Tibial nerve (tissue), 4 donors: ENCODE results near the gene GPR87. TPM values are rescaled to one million over a fixed set of nuclear protein-coding genes. Genes with fewer than 3 reads are reported as not detected.

Experiments
- DNase-seq, 2 donors: peaks; one replicate each; pipeline ENCODE4 v3.0.0-alpha.2; 2019; ENCODE audit warnings: low spot score in 2 of 2
- H3K27ac ChIP-seq, 4 donors: fragments of 200-600 bp; sonication (generic) in 3 of 4; one replicate each; pipeline ENCODE4 v1.5.1; 2017 to 2019; ENCODE audit warnings: mild to moderate bottlenecking in 1 of 4
- H3K27me3 ChIP-seq, 2 donors: fragments of 200-600 bp; sonication (generic) in 1 of 2; one replicate each; pipeline versions ENCODE4 v1.5.1 to v1.6.0; 2017 to 2019
- H3K36me3 ChIP-seq, 3 donors: fragments of 200-600 bp; sonication (generic); one replicate each; pipeline ENCODE4 v1.5.1; 2018 to 2019
- H3K4me1 ChIP-seq, 4 donors: fragments of 200-600 bp; sonication (generic) in 3 of 4; one replicate each; pipeline ENCODE4 v1.5.1; 2017 to 2019
- H3K4me3 ChIP-seq, 4 donors: fragments of 200-600 bp; sonication (generic) in 3 of 4; one replicate each; pipeline ENCODE4 v1.5.1; 2017 to 2019; ENCODE audit warnings: mild to moderate bottlenecking in 1 of 4, moderate library complexity in 1 of 4
- H3K9me3 ChIP-seq, 4 donors: fragments of 200-600 bp; sonication (generic) in 3 of 4; one replicate each; pipeline ENCODE4 v1.5.1; 2017 to 2019
- CTCF ChIP-seq, 5 experiments: fragments of 200-600 bp in 3 of 5; fragments of 450-650 bp in 2 of 5; sonication (generic) in 3 of 5; IDR thresholded peaks; one replicate each; pipeline ENCODE4 v1.5.1; 2016 to 2019; ENCODE audit warnings: antibody characterized with exemption in 5 of 5, mild to moderate bottlenecking in 3 of 5, moderate library complexity in 2 of 5
- EP300 ChIP-seq, 2 donors: sonication (generic); formaldehyde crosslinking; IDR thresholded peaks; one replicate each; pipeline ENCODE4 v1.6.1; 2017; ENCODE audit warnings: antibody characterized with exemption in 2 of 2, mild to moderate bottlenecking in 1 of 2
- POLR2A ChIP-seq, 2 donors: fragments of 450-650 bp; IDR thresholded peaks; one replicate each; pipeline ENCODE4 v1.6.1; 2017; ENCODE audit warnings: antibody characterized with exemption in 2 of 2, mild to moderate bottlenecking in 2 of 2, moderate library complexity in 2 of 2
- WGBS, 2 donors: methylation state at CpG; one replicate each; pipeline ENCODE4 v1.1.5; 2018; 5-methylcytosine and 5-hydroxymethylcytosine counted together
- total RNA-seq, 4 donors: library from RNA; depleted of rRNA; stranded (reverse); fragments of >200 nt; gene quantifications; one replicate each; pipeline ENCODE4 v1.1.0, GENCODE V29; 2016

The GPR87 gene
- not detected for total RNA-seq

- Histone ChIP-seq H3K4me3 (no peak within 1 kb of the TSS), H3K36me3 (no peaks in the 10 kb centered on the region), H3K27me3 (no peaks in the 10 kb centered on the region), H3K4me1 (no peaks in the 10 kb centered on the region), H3K9me3 (peaks cover 0 to 6% (median 0%) of the 10 kb centered on the region in 4 donors), H3K27ac (no peak within 1 kb of the TSS)
- WGBS, 2 donors, result 83 to 84% methylated on average over 7 of the region's 7 CpGs
- no peak for DNase-seq
- TF ChIP-seq CTCF (IDR thresholded peaks at IDR 0.05), result no peak
- no peak for TF ChIP-seq EP300 (IDR thresholded peaks at IDR 0.05)
- no peak for TF ChIP-seq POLR2A (IDR thresholded peaks at IDR 0.05)
These were observed at the start of gene GPR87 for GRCh38 chr3:151316267-151316991. GPR87 (minus strand) TSS chr3:151316820; CDS start chr3:151300100, 16,720 bp downstream.

GRCh38 chr3:151362751-151363174, 46.1 kb upstream of the GPR87 start:
- TF ChIP-seq EP300 (IDR thresholded peaks at IDR 0.05) (no peak), CTCF (IDR thresholded peaks at IDR 0.05) (no peak), POLR2A (IDR thresholded peaks at IDR 0.05) (no peak)
- no peaks in the 10 kb centered on the region for H3K27me3 ChIP-seq
- H3K4me1 ChIP-seq, result peaks cover 0 to 11% (median 4%) of the 10 kb centered on the region in 4 donors
- no peaks in the 10 kb centered on the region for H3K36me3 ChIP-seq
- no peak overlapping the region for H3K4me3 ChIP-seq
- no peaks in the 10 kb centered on the region for H3K9me3 ChIP-seq
- WGBS, 2 donors, result 37 to 40% methylated on average over 3 of the region's 3 CpGs
- peak overlapping the region in 1 of 4 donors; percentile 37 for H3K27ac ChIP-seq
- no peak for DNase-seq

- Histone ChIP-seq H3K27me3 (no peaks in the 10 kb centered on the region), H3K4me1 (peaks cover 0 to 16% (median 0%) of the 10 kb centered on the region in 4 donors), H3K9me3 (no peaks in the 10 kb centered on the region), H3K36me3 (no peaks in the 10 kb centered on the region), H3K27ac (no peak overlapping the region), H3K4me3 (no peak overlapping the region)
- no peak for DNase-seq
- no peak for TF ChIP-seq POLR2A (IDR thresholded peaks at IDR 0.05)
- no peak for TF ChIP-seq CTCF (IDR thresholded peaks at IDR 0.05)
- TF ChIP-seq EP300 (IDR thresholded peaks at IDR 0.05), result no peak
- 23 to 29% methylated on average over 2 of the region's 2 CpGs for WGBS, 2 donors
These were observed 40.8 kb upstream of the GPR87 start for GRCh38 chr3:151357463-151357850.

GRCh38 chr3:151356794-151357462, 40.3 kb upstream of the GPR87 start:
- no peak overlapping the region for H3K4me3 ChIP-seq
- no peak for TF ChIP-seq CTCF (IDR thresholded peaks at IDR 0.05)
- no peak for TF ChIP-seq POLR2A (IDR thresholded peaks at IDR 0.05)
- TF ChIP-seq EP300 (IDR thresholded peaks at IDR 0.05), result no peak
- H3K36me3 ChIP-seq, result no peaks in the 10 kb centered on the region
- no peaks in the 10 kb centered on the region for H3K9me3 ChIP-seq
- peaks cover 0 to 16% (median 0%) of the 10 kb centered on the region in 4 donors for H3K4me1 ChIP-seq
- H3K27ac ChIP-seq, result no peak overlapping the region
- no peaks in the 10 kb centered on the region for H3K27me3 ChIP-seq
- DNase-seq, result no peak
- WGBS, 2 donors, result 5 to 8% methylated on average over 2 of the region's 2 CpGs

- Histone ChIP-seq H3K4me1 (peaks cover 0 to 18% (median 0%) of the 10 kb centered on the region in 4 donors), H3K36me3 (no peaks in the 10 kb centered on the region), H3K9me3 (no peaks in the 10 kb centered on the region), H3K27ac (no peak overlapping the region), H3K4me3 (no peak overlapping the region), H3K27me3 (no peaks in the 10 kb centered on the region)
- DNase-seq, result no peak
- TF ChIP-seq EP300 (IDR thresholded peaks at IDR 0.05), result no peak
- no peak for TF ChIP-seq POLR2A (IDR thresholded peaks at IDR 0.05)
- TF ChIP-seq CTCF (IDR thresholded peaks at IDR 0.05), result no peak
- 79 to 92% methylated on average over 4 of the region's 4 CpGs for WGBS, 2 donors
These were observed 35.0 kb upstream of the GPR87 start for GRCh38 chr3:151351648-151352047.
